Hepatocyte (in vitro differentiated cells): ENCODE results near the gene PNN.

Experiments used
- EZH2 ChIP-seq: fragments of 200-600 bp; sonication (generic); IDR thresholded peaks from 2 replicates; pipeline ENCODE4 v1.6.1; 2016; ENCODE audit warnings: antibody characterized with exemption, mild to moderate bottlenecking, borderline replicate concordance
- TF ChIP-seq, protein P1 (sequence below): fragments of 200-600 bp; sonication (generic); IDR thresholded peaks from 2 replicates; pipeline ENCODE4 v1.5.1; 2016; ENCODE audit warnings: antibody characterized with exemption, mild to moderate bottlenecking; ENCODE audit not compliant: poor library complexity

DNA sequence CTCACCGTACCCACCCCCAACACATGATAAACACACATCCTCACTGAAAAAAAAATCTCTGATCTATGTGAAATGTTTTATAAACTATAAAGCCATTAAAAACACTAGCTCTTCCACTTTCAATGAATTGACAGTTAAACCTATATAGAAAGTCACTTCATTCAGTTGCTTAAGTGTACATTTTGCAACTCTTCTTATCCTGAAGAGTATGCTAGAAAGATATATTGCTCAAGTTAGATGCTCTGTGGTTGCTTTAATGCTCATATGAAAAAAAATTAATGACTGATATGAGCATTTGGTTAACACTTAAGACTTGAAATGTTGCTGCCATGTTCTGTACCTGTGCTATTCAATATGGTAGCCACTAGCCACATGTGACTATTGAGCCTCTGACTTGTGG, 37.6 kb downstream of the PNN start:
- TF ChIP-seq, protein P1, sequence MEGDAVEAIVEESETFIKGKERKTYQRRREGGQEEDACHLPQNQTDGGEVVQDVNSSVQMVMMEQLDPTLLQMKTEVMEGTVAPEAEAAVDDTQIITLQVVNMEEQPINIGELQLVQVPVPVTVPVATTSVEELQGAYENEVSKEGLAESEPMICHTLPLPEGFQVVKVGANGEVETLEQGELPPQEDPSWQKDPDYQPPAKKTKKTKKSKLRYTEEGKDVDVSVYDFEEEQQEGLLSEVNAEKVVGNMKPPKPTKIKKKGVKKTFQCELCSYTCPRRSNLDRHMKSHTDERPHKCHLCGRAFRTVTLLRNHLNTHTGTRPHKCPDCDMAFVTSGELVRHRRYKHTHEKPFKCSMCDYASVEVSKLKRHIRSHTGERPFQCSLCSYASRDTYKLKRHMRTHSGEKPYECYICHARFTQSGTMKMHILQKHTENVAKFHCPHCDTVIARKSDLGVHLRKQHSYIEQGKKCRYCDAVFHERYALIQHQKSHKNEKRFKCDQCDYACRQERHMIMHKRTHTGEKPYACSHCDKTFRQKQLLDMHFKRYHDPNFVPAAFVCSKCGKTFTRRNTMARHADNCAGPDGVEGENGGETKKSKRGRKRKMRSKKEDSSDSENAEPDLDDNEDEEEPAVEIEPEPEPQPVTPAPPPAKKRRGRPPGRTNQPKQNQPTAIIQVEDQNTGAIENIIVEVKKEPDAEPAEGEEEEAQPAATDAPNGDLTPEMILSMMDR, result no peak
- no peak for TF ChIP-seq EZH2
